HCT116 (cell line): ENCODE results near the gene ANO4. TPM values are rescaled to one million over a fixed set of nuclear protein-coding genes. Genes with fewer than 3 reads are reported as not detected.

Experiments
- ATAC-seq: fragments of 200-7000 bp; cut with Tn5 transposase; 2 replicates; pipeline ENCODE4 v1.9.1; 2020; ENCODE audit warnings: mild to moderate bottlenecking, moderate library complexity
- BruUV-seq: library from RNA; stranded (reverse); fragments of 400-500 nt; replicated peaks from 2 replicates; lab custom pipeline; 2021; lab: Mats Ljungman, UMichigan
- CTCF ChIA-PET: fragments of 300-600 bp; sonication (Branson Sonifier 250); formaldehyde crosslinking; loops from one replicate; lab custom pipeline; 2021; ENCODE audit warnings: antibody characterized with exemption; lab: Charles Lee
- POLR2A ChIA-PET: fragments of 300-600, 350-600 bp; sonication (Branson Sonifier 250); formaldehyde crosslinking; loops from one replicate; lab custom pipeline; 2021; ENCODE audit warnings: antibody characterized with exemption; lab: Charles Lee
- RAD21 ChIA-PET, 2 experiments: fragments of 300-600 bp; sonication (Branson Sonifier 250); formaldehyde crosslinking; loops; one replicate each; lab custom pipeline; 2023; ENCODE audit warnings: low total read pairs in 2 of 2; ENCODE audit not compliant: uncharacterized antibody in 2 of 2, unreplicated experiment in 2 of 2, low non-redundant PET in 1 of 2; lab: Charles Lee
- DNase-seq: peaks from one replicate; pipeline ENCODE4 v3.0.0-alpha.2; 2010; ENCODE audit warnings: low read depth, low spot score
- H2AFZ ChIP-seq: fragments of 200-600 bp; shearing (Covaris generic), sonication (generic); 2 replicates; pipeline ENCODE4 v1.6.1; 2017; ENCODE audit warnings: low read depth, mixed run types, mixed read lengths, antibody characterized with exemption, low read length; ENCODE audit not compliant: poor library complexity, severe bottlenecking
- H3K27ac ChIP-seq: 2 replicates; pipeline ENCODE4 v1.5.1; 2012; ENCODE audit warnings: low read depth, low read length
- H3K27me3 ChIP-seq: fragments of 200-600 bp; sonication (generic); 2 replicates; pipeline ENCODE4 v1.6.1; 2016; ENCODE audit warnings: mixed run types, low read length, mixed read lengths; ENCODE audit not compliant: insufficient read depth
- H3K36me3 ChIP-seq, 2 experiments: fragments of 200-500 bp in 1 of 2; fragments of 200-600 bp in 1 of 2; sonication (Bioruptor generic) in 1 of 2; sonication (generic) in 1 of 2; 2 replicates each; pipeline versions ENCODE4 v1.5.1 to v1.6.1; 2014 to 2016; ENCODE audit warnings: low read length in 2 of 2, inconsistent platforms in 1 of 2, mixed read lengths in 1 of 2, mixed run types in 1 of 2; ENCODE audit not compliant: insufficient read depth in 2 of 2, control insufficient read depth in 1 of 2
- H3K4me1 ChIP-seq, 2 experiments: fragments of 200-600 bp in 1 of 2; sonication (generic) in 1 of 2; 2 replicates each; pipeline versions ENCODE4 v1.5.1 to v1.6.1; 2012 to 2017; ENCODE audit warnings: low read length in 2 of 2, inconsistent platforms in 1 of 2, mild to moderate bottlenecking in 1 of 2, mixed read lengths in 1 of 2, mixed run types in 1 of 2, moderate library complexity in 1 of 2; ENCODE audit not compliant: insufficient read depth in 2 of 2, control insufficient read depth in 1 of 2
- H3K4me2 ChIP-seq: fragments of 200-600 bp; sonication (generic); 2 replicates; pipeline ENCODE4 v1.6.1; 2017; ENCODE audit warnings: mixed run types, low read length, mixed read lengths
- H3K4me3 ChIP-seq, 2 experiments: fragments of 200-600 bp in 1 of 2; sonication (generic) in 1 of 2; replicated peaks in 1 of 2; 2 replicates each; pipeline ENCODE4 v1.5.1; 2011 to 2016; ENCODE audit warnings: low read length in 2 of 2, control low read depth in 1 of 2, low read depth in 1 of 2, mild to moderate bottlenecking in 1 of 2, mixed read lengths in 1 of 2, mixed run types in 1 of 2
- H3K79me2 ChIP-seq: fragments of 200-600 bp; sonication (generic); 2 replicates; pipeline ENCODE4 v1.6.1; 2017; ENCODE audit warnings: mild to moderate bottlenecking, mixed run types, low read length, moderate library complexity, mixed read lengths; ENCODE audit not compliant: insufficient read depth
- H3K9ac ChIP-seq: fragments of 200-600 bp; sonication (generic); 2 replicates; pipeline ENCODE4 v1.6.1; 2016; ENCODE audit warnings: low read length, mixed read lengths
- H3K9me2 ChIP-seq: fragments of 200-600 bp; sonication (generic), shearing (Covaris generic); 2 replicates; pipeline ENCODE4 v1.6.1; 2017; ENCODE audit warnings: mixed run types, mild to moderate bottlenecking, moderate library complexity; ENCODE audit not compliant: insufficient read depth
- H3K9me3 ChIP-seq, 2 experiments: fragments of 200-500 bp in 1 of 2; fragments of 200-600 bp in 1 of 2; sonication (Bioruptor generic) in 1 of 2; sonication (generic) in 1 of 2; 2 replicates each; pipeline ENCODE4 v1.6.1; 2014 to 2017; ENCODE audit warnings: low read length in 2 of 2, mixed read lengths in 2 of 2, inconsistent platforms in 1 of 2, low read depth in 1 of 2, mild to moderate bottlenecking in 1 of 2, mixed run types in 1 of 2, moderate library complexity in 1 of 2; ENCODE audit not compliant: control insufficient read depth in 1 of 2, insufficient read depth in 1 of 2
- H4K20me1 ChIP-seq: fragments of 200-600 bp; sonication (generic), shearing (Covaris generic); 2 replicates; pipeline ENCODE4 v1.6.1; 2017; ENCODE audit warnings: mixed run types, mild to moderate bottlenecking, moderate library complexity; ENCODE audit not compliant: insufficient read depth
- CEBPB ChIP-seq: IDR thresholded peaks from 2 replicates; pipeline ENCODE4 v1.6.1; 2012; ENCODE audit warnings: low read depth
- ELF1 ChIP-seq: IDR thresholded peaks from 2 replicates; pipeline ENCODE4 v1.6.1; 2012; ENCODE audit warnings: low read depth, borderline replicate concordance
- EZH2 ChIP-seq: fragments of 200-600 bp; sonication (generic); IDR thresholded peaks from 2 replicates; pipeline ENCODE4 v1.6.1; 2017; ENCODE audit warnings: antibody characterized with exemption, mixed run types
- EZH2phosphoT487 ChIP-seq: fragments of 200-600 bp; IDR thresholded peaks from 2 replicates; pipeline ENCODE4 v1.6.1; 2018; ENCODE audit warnings: antibody characterized with exemption, borderline replicate concordance
- FOSL1 ChIP-seq: IDR thresholded peaks from 2 replicates; pipeline ENCODE4 v1.6.1; 2012; ENCODE audit warnings: low read depth
- JUND ChIP-seq: IDR thresholded peaks from 2 replicates; pipeline ENCODE4 v1.6.1; 2012
- POLR2A ChIP-seq: IDR thresholded peaks from 2 replicates; pipeline ENCODE4 v1.7.0; 2011; ENCODE audit warnings: borderline replicate concordance; ENCODE audit not compliant: insufficient read depth, insufficient read length; ENCODE audit errors: extremely low read depth
- RAD21 ChIP-seq: IDR thresholded peaks from 2 replicates; pipeline ENCODE4 v1.6.1; 2012; ENCODE audit warnings: low read depth, mild to moderate bottlenecking
- SIN3A ChIP-seq: IDR thresholded peaks from 2 replicates; pipeline ENCODE4 v1.6.1; 2012; ENCODE audit warnings: low read depth
- SP1 ChIP-seq: IDR thresholded peaks from 2 replicates; pipeline ENCODE4 v1.6.1; 2012; ENCODE audit warnings: low read depth
- SRF ChIP-seq: IDR thresholded peaks from 2 replicates; pipeline ENCODE4 v1.6.1; 2012; ENCODE audit warnings: low read depth
- TCF7L2 ChIP-seq: IDR thresholded peaks from 2 replicates; pipeline ENCODE4 v1.7.0; 2011; ENCODE audit warnings: borderline replicate concordance, inconsistent platforms; ENCODE audit not compliant: insufficient read depth, insufficient read length; ENCODE audit errors: extremely low read depth
- ZFX ChIP-seq: fragments of 450-650 bp; IDR thresholded peaks from 2 replicates; pipeline ENCODE4 v1.6.1; 2017
- ZNF274 ChIP-seq: fragments of 200-500 bp; sonication (Bioruptor generic); IDR thresholded peaks from 2 replicates; pipeline ENCODE4 v1.6.1; 2014; ENCODE audit warnings: mild to moderate bottlenecking, low read depth, low read length, inconsistent platforms
- intact Hi-C: fragments of 100-400 bp; cut with micrococcal nuclease; formaldehyde crosslinking; loops from 2 replicates; pipeline ENCODE4 v1.10.0; 2022
- total RNA-seq: library from RNA; stranded (reverse); gene quantifications from one replicate; pipeline ENCODE4 v1.2.1, GENCODE V29; 2021; ENCODE audit not compliant: unreplicated experiment
- TF ChIP-seq, protein P1 (sequence below): IDR thresholded peaks from 2 replicates; pipeline ENCODE4 v1.6.1; 2012
- TF ChIP-seq, protein P2 (sequence below): IDR thresholded peaks from 2 replicates; pipeline ENCODE4 v1.6.1; 2012; ENCODE audit warnings: low read depth
- TF ChIP-seq, protein P3 (sequence below): IDR thresholded peaks from 2 replicates; pipeline ENCODE4 v1.6.1; 2012
- TF ChIP-seq, protein P4 (sequence below): IDR thresholded peaks from 2 replicates; pipeline ENCODE4 v1.6.1; 2011; ENCODE audit warnings: mild to moderate bottlenecking, low read length, moderate library complexity; ENCODE audit not compliant: insufficient replicate concordance; ENCODE audit errors: extremely low read depth

Gene ANO4
- total RNA-seq, 1 experiment from 2014 or later, result 1.7 TPM

DNA sequence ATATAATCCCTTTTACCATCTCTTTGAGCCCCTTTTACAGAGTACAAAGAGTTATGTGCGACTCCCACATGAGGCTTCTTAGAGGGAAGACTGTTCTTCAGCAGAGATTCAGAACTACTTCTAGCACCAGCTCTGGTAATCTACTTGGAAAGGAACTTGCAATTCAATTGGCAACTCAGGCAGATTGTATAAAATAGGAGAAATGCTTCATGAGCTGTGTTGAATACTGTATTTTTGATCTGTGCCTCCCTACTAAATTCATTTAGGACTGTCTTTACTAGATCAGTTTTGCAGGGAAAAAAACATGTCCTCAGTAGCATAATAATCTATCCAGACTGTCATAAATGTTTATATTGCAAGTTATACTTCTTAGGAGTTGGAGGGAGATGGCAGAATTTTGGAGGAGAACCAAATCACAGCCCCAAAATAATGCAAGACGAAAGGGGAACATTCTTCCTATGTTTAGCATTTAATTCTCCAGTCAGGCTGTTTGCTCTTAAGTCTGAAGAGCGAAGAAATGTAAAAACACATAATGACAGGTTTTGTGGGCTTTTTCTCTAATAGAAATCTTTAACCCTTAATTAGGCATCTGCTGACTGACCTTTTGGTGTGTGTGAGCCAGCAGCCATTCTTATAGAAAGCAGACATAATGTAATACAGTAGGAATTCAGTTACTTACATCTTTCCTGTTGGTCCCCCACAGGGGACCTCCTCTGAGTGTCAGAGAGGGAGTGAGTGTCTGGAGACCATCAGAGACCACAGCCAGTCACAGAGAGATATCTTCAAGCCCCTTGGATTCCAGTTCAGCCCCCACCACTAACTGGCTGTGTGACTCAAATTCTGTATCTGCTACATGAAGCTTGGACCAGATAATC is 3.9 kb downstream of the ANO4 start:
- Histone ChIP-seq H3K4me2 (no peak overlapping the region), H3K9me2 (no peaks in the 10 kb centered on the region), H3K27me3 (peaks cover 14% of the 10 kb centered on the region; the same call in 1 of the 2 replicates), H3K4me3 (no peak overlapping the region), H3K27ac (no peak overlapping the region), H3K9me3 (no peaks in the 10 kb centered on the region), H3K79me2 (no peaks in the 10 kb centered on the region), H3K9ac (no peak overlapping the region), H3K4me1 (peaks cover 2 to 4% of the 10 kb centered on the region in 2 experiments; a peak in 3 of 4 replicates), H2AFZ (no peak overlapping the region), H3K36me3 (no peaks in the 10 kb centered on the region), H4K20me1 (no peaks in the 10 kb centered on the region)
- ChIA-PET CTCF (no interaction called here), RAD21 (no interaction called here), POLR2A (no interaction called here)
- DNase-seq (no peak), ATAC-seq (no peak)
- intact Hi-C loops, result no loop called here
- no peak for TF ChIP-seq JUND
- no peak for TF ChIP-seq EZH2
- TF ChIP-seq, protein P1, sequence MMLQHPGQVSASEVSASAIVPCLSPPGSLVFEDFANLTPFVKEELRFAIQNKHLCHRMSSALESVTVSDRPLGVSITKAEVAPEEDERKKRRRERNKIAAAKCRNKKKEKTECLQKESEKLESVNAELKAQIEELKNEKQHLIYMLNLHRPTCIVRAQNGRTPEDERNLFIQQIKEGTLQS, result no peak
- TF ChIP-seq SP1, result no peak
- no peak for TF ChIP-seq TCF7L2
- no peak for TF ChIP-seq POLR2A
- TF ChIP-seq CEBPB, result no peak
- TF ChIP-seq, protein P2, sequence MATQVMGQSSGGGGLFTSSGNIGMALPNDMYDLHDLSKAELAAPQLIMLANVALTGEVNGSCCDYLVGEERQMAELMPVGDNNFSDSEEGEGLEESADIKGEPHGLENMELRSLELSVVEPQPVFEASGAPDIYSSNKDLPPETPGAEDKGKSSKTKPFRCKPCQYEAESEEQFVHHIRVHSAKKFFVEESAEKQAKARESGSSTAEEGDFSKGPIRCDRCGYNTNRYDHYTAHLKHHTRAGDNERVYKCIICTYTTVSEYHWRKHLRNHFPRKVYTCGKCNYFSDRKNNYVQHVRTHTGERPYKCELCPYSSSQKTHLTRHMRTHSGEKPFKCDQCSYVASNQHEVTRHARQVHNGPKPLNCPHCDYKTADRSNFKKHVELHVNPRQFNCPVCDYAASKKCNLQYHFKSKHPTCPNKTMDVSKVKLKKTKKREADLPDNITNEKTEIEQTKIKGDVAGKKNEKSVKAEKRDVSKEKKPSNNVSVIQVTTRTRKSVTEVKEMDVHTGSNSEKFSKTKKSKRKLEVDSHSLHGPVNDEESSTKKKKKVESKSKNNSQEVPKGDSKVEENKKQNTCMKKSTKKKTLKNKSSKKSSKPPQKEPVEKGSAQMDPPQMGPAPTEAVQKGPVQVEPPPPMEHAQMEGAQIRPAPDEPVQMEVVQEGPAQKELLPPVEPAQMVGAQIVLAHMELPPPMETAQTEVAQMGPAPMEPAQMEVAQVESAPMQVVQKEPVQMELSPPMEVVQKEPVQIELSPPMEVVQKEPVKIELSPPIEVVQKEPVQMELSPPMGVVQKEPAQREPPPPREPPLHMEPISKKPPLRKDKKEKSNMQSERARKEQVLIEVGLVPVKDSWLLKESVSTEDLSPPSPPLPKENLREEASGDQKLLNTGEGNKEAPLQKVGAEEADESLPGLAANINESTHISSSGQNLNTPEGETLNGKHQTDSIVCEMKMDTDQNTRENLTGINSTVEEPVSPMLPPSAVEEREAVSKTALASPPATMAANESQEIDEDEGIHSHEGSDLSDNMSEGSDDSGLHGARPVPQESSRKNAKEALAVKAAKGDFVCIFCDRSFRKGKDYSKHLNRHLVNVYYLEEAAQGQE, result no peak
- no peak for TF ChIP-seq SRF
- no peak for TF ChIP-seq EZH2phosphoT487
- TF ChIP-seq ZNF274, result no peak
- TF ChIP-seq, protein P3, sequence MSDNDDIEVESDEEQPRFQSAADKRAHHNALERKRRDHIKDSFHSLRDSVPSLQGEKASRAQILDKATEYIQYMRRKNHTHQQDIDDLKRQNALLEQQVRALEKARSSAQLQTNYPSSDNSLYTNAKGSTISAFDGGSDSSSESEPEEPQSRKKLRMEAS, result no peak
- TF ChIP-seq ZFX, result no peak
- no peak for TF ChIP-seq RAD21
- TF ChIP-seq, protein P4, sequence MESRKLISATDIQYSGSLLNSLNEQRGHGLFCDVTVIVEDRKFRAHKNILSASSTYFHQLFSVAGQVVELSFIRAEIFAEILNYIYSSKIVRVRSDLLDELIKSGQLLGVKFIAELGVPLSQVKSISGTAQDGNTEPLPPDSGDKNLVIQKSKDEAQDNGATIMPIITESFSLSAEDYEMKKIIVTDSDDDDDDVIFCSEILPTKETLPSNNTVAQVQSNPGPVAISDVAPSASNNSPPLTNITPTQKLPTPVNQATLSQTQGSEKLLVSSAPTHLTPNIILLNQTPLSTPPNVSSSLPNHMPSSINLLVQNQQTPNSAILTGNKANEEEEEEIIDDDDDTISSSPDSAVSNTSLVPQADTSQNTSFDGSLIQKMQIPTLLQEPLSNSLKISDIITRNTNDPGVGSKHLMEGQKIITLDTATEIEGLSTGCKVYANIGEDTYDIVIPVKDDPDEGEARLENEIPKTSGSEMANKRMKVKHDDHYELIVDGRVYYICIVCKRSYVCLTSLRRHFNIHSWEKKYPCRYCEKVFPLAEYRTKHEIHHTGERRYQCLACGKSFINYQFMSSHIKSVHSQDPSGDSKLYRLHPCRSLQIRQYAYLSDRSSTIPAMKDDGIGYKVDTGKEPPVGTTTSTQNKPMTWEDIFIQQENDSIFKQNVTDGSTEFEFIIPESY, result no peak
- TF ChIP-seq ELF1, result no peak
- TF ChIP-seq FOSL1, result no peak
- TF ChIP-seq SIN3A, result no peak
- no TSS peak for BruUV-seq
